Measurements from ENCODE around the gene PAPPA2.

GRCh38 chr1:176605176-176605575 lies 142.2 kb downstream of the PAPPA2 start:
- TF ChIP-seq CTCF (IDR thresholded peaks at IDR 0.05) (no peak), POLR2A (IDR thresholded peaks at IDR 0.05) (no peak)

All from lower leg skin (tissue), 3 donors.